HTERT RPE-1 (cell line): ENCODE data around the gene DCPS.
"Not testable (repeated sequence)": the region's sequence is repeated elsewhere in the genome, so short reads cannot be mapped to it uniquely, and the experiment has no call there.

Experiments
- in situ Hi-C: fragments of 300-500 bp; cut with MboI; formaldehyde crosslinking; loops from 4 replicates; pipeline ENCODE4 v1.14.3; 2020; ENCODE audit warnings: low sequenced_read_pairs

DCPS gene

GRCh38 chr11:126288237-126288636 lies 15.6 kb upstream of the DCPS start:
- in situ Hi-C loops, result no loop called here

- in situ Hi-C loops, result no loop called here
Measured at GRCh38 chr11:126290887-126291286, 13.0 kb upstream of the DCPS start.

- in situ Hi-C loops, result no loop called here
Measured at GRCh38 chr11:126293726-126294125, 10.1 kb upstream of the DCPS start.

- in situ Hi-C loops, result no loop called here
Measured at GRCh38 chr11:126297004-126297403, 6.9 kb upstream of the DCPS start.

- in situ Hi-C loops, result no loop called here
Measured at GRCh38 chr11:126304457-126305075, 706 bp downstream of the DCPS start.

- in situ Hi-C loops, result no loop called here
Measured at GRCh38 chr11:126305699-126306098, 1.8 kb downstream of the DCPS start.

- in situ Hi-C loops, result no loop called here
Measured at GRCh38 chr11:126307706-126308105, 3.8 kb downstream of the DCPS start.

- in situ Hi-C loops, result no loop called here
Measured at GRCh38 chr11:126308271-126308671, 4.4 kb downstream of the DCPS start.

- in situ Hi-C loops, result not testable (repeated sequence)
Measured at GRCh38 chr11:126308771-126309170, 4.9 kb downstream of the DCPS start.

GRCh38 chr11:126310200-126310991 lies 6.5 kb downstream of the DCPS start:
- in situ Hi-C loops, result no loop called here

- in situ Hi-C loops, result no loop called here
Measured at GRCh38 chr11:126310992-126311310, 7.1 kb downstream of the DCPS start.

GRCh38 chr11:126311401-126312291 lies 7.8 kb downstream of the DCPS start:
- in situ Hi-C loops, result no loop called here

- in situ Hi-C loops, result no loop called here
Measured at GRCh38 chr11:126312961-126313360, 9.1 kb downstream of the DCPS start.

GRCh38 chr11:126313826-126314225 lies 10.0 kb downstream of the DCPS start:
- in situ Hi-C loops, result no loop called here

- in situ Hi-C loops, result no loop called here
Measured at GRCh38 chr11:126317432-126317755, 13.5 kb downstream of the DCPS start.

GRCh38 chr11:126317756-126318573 lies 14.1 kb downstream of the DCPS start:
- in situ Hi-C loops, result no loop called here

GRCh38 chr11:126318574-126319373 lies 14.9 kb downstream of the DCPS start:
- in situ Hi-C loops, result no loop called here

GRCh38 chr11:126319374-126319740 lies 15.5 kb downstream of the DCPS start:
- in situ Hi-C loops, result no loop called here

GRCh38 chr11:126322996-126323395 lies 19.1 kb downstream of the DCPS start:
- in situ Hi-C loops, result no loop called here

- in situ Hi-C loops, result no loop called here
Measured at GRCh38 chr11:126327281-126328000, 23.6 kb downstream of the DCPS start.
